Gastrocnemius medialis (tissue), 4 donors: ENCODE measurements around the gene SLC39A13. TPM values are rescaled to one million over a fixed set of nuclear protein-coding genes. Genes with fewer than 3 reads are reported as not detected.
A peak's percentile ranks its signal among the peaks of the same experiment; 100 is the strongest.

Source experiments
- ATAC-seq, 2 donors: fragments of 150-250 bp; one replicate each; pipeline ENCODE4 v1.9.1; 2016
- DNase-seq, 2 donors: peaks; one replicate each; pipeline ENCODE4 v3.0.0-alpha.2; 2019
- H3K27ac ChIP-seq, 4 donors: fragments of 200-600 bp; sonication (generic); 1 replicate in 1 of 4; 2 replicates in 3 of 4; pipeline ENCODE4 v1.5.1; 2016 to 2018; ENCODE audit warnings: mild to moderate bottlenecking in 2 of 4, moderate library complexity in 1 of 4
- H3K27me3 ChIP-seq, 3 donors: fragments of 200-600 bp; sonication (generic) in 2 of 3; 1 replicate in 1 of 3; 2 replicates in 2 of 3; pipeline versions ENCODE4 v1.5.1 to v1.6.0; 2016 to 2019; ENCODE audit warnings: mild to moderate bottlenecking in 1 of 3, moderate library complexity in 1 of 3
- H3K36me3 ChIP-seq, 2 donors: fragments of 200-600 bp; sonication (generic) in 1 of 2; one replicate each; pipeline ENCODE4 v1.5.1; 2017 to 2018
- H3K4me1 ChIP-seq, 2 donors: fragments of 200-600 bp; sonication (generic) in 1 of 2; one replicate each; pipeline ENCODE4 v1.5.1; 2016 to 2017; ENCODE audit warnings: mild to moderate bottlenecking in 2 of 2
- H3K4me3 ChIP-seq, 4 donors: fragments of 200-600 bp; sonication (generic) in 3 of 4; 1 replicate in 1 of 4; 2 replicates in 3 of 4; pipeline ENCODE4 v1.5.1; 2016 to 2019; ENCODE audit warnings: mild to moderate bottlenecking in 2 of 4
- H3K9me3 ChIP-seq, 3 donors: fragments of 200-600 bp; sonication (generic) in 2 of 3; 1 replicate in 1 of 3; 2 replicates in 2 of 3; pipeline ENCODE4 v1.5.1; 2016 to 2019
- CTCF ChIP-seq, 5 experiments: fragments of 450-650 bp in 3 of 5; fragments of 200-600 bp in 2 of 5; sonication (generic) in 2 of 5; IDR thresholded peaks in 4 of 5; conservative IDR thresholded peaks in 1 of 5; 1 replicate in 4 of 5; 2 replicates in 1 of 5; pipeline ENCODE4 v1.5.1; 2016 to 2019; ENCODE audit warnings: antibody characterized with exemption in 5 of 5, mild to moderate bottlenecking in 3 of 5, moderate library complexity in 3 of 5
- POLR2A ChIP-seq, 2 donors: fragments of 450-650 bp; IDR thresholded peaks; one replicate each; pipeline ENCODE4 v1.6.1; 2017; ENCODE audit warnings: antibody characterized with exemption in 2 of 2, mild to moderate bottlenecking in 2 of 2, moderate library complexity in 2 of 2
- in situ Hi-C, 4 donors: fragments of 200-750 bp; cut with MboI; loops; one replicate each; pipeline versions ENCODE4 v1.15.0 to v1.8.0; 2017; ENCODE audit warnings: low sequenced_read_pairs in 4 of 4
- intact Hi-C: fragments of 100-400 bp; cut with DNase I; formaldehyde crosslinking; loops from one replicate; pipeline ENCODE4 v1.15.1; 2023; ENCODE audit warnings: low total_unique reads
- total RNA-seq, 4 donors: library from RNA; depleted of rRNA; stranded (reverse); fragments of >200 nt; gene quantifications; one replicate each; pipeline versions ENCODE4 v1.1.0 to v1.2.3, GENCODE V29; 2016

The SLC39A13 gene
- total RNA-seq, 4 donors from 2014 or later, result 16.8 to 48.9 (median 25.6) TPM

GRCh38 chr11:47360341-47360740 lies 48.0 kb upstream of the SLC39A13 start:
- Histone ChIP-seq H3K4me3 (no peak overlapping the region), H3K4me1 (peaks cover 0 to 4% of the 10 kb centered on the region in 2 donors), H3K9me3 (no peaks in the 10 kb centered on the region), H3K27me3 (no peaks in the 10 kb centered on the region), H3K27ac (no peak overlapping the region), H3K36me3 (no peaks in the 10 kb centered on the region)
- TF ChIP-seq CTCF (IDR thresholded peaks at IDR 0.05 in 4 of 5, conservative IDR thresholded peaks at IDR 0.05 in 1 of 5) (no peak), POLR2A (IDR thresholded peaks at IDR 0.05) (no peak)
- in situ Hi-C loops (loop anchor here in 2 of 4 donors (25.0 kb wide), 2 partner anchors 123 to 473 kb away; partner anchors contain the start of gene ACP2 (in 2 of the 2)), intact Hi-C loops (no loop called here)
- no peak for DNase-seq
- no peak for ATAC-seq

GRCh38 chr11:47361419-47361818 lies 47.0 kb upstream of the SLC39A13 start:
- H3K9me3 ChIP-seq, result no peaks in the 10 kb centered on the region
- no peak overlapping the region for H3K4me3 ChIP-seq
- DNase-seq, result no peak
- no peaks in the 10 kb centered on the region for H3K4me1 ChIP-seq
- intact Hi-C loops (no loop called here), in situ Hi-C loops (loop anchor here in 2 of 4 donors (25.0 kb wide), 2 partner anchors 124 to 474 kb away; partner anchors contain the start of gene ACP2 (in 2 of the 2))
- H3K36me3 ChIP-seq, result no peaks in the 10 kb centered on the region
- peak overlapping the region in 1 of 4 donors; percentile 17 for H3K27ac ChIP-seq
- TF ChIP-seq POLR2A (IDR thresholded peaks at IDR 0.05) (no peak), CTCF (IDR thresholded peaks at IDR 0.05 in 4 of 5, conservative IDR thresholded peaks at IDR 0.05 in 1 of 5) (no peak)
- no peaks in the 10 kb centered on the region for H3K27me3 ChIP-seq
- ATAC-seq, result no peak

GRCh38 chr11:47366020-47366490 lies 42.3 kb upstream of the SLC39A13 start:
- intact Hi-C loops (no loop called here), in situ Hi-C loops (loop anchor here in 2 of 4 donors (5.0 to 25.0 kb wide), 3 partner anchors 36 to 479 kb away; partner anchors contain the start of gene ACP2 (in 2 of the 2))
- Histone ChIP-seq H3K4me3 (no peak overlapping the region), H3K4me1 (no peaks in the 10 kb centered on the region), H3K27ac (no peak overlapping the region), H3K36me3 (no peaks in the 10 kb centered on the region), H3K27me3 (no peaks in the 10 kb centered on the region), H3K9me3 (no peaks in the 10 kb centered on the region)
- no peak for TF ChIP-seq CTCF (IDR thresholded peaks at IDR 0.05 in 4 of 5, conservative IDR thresholded peaks at IDR 0.05 in 1 of 5)
- no peak for TF ChIP-seq POLR2A (IDR thresholded peaks at IDR 0.05)
- ATAC-seq (no peak), DNase-seq (no peak)

- no peak for DNase-seq
- intact Hi-C loops (loop anchor here (10.0 kb wide), 1 partner anchor 475 kb away; the partner anchor contains the start of gene NUP160), in situ Hi-C loops (loop anchor here (5.0 to 25.0 kb wide), 6 partner anchors 33 to 482 kb away; partner anchors contain the start of genes ACP2 (in 2 of the 4) and SLC39A13 (in 1 of the 4))
- Histone ChIP-seq H3K9me3 (no peaks in the 10 kb centered on the region), H3K4me3 (no peak overlapping the region), H3K36me3 (no peaks in the 10 kb centered on the region), H3K27me3 (no peaks in the 10 kb centered on the region), H3K4me1 (peaks cover 0 to 6% of the 10 kb centered on the region in 2 donors), H3K27ac (no peak overlapping the region)
- ATAC-seq, result no peak
- TF ChIP-seq POLR2A (IDR thresholded peaks at IDR 0.05) (no peak), CTCF (IDR thresholded peaks at IDR 0.05 in 4 of 5, conservative IDR thresholded peaks at IDR 0.05 in 1 of 5) (no peak)
Measured at GRCh38 chr11:47369676-47370075, 38.7 kb upstream of the SLC39A13 start.
